Stimulated activated CD4-positive, alpha-beta T cell treated with anti-CD3 and anti-CD28 coated beads, Interleukin-4, amount 100 ng/mL, for 1 hour (primary cell): Measurements from ENCODE around the gene SYCP1.
"Not testable (repeated sequence)": the region's sequence is repeated elsewhere in the genome, so short reads cannot be mapped to it uniquely, and the experiment has no call there.

Experiments
- DNase-seq: peaks from one replicate; pipeline ENCODE4 v3.0.0-alpha.2; 2020

SYCP1 gene

GRCh38 chr1:114854693-114855320 lies at the start of gene SYCP1:
Gene SYCP1, plus strand, starts transcription at chr1:114854863. Its CDS starts 602 bp downstream, at chr1:114855465.
- no peak for DNase-seq

- DNase-seq: no peak
Measured at GRCh38 chr1:114819869-114820268, 34.8 kb upstream of the SYCP1 start.

- DNase-seq: no peak
Measured at GRCh38 chr1:114820392-114820791, 34.3 kb upstream of the SYCP1 start.

GRCh38 chr1:114821978-114822377 lies 32.7 kb upstream of the SYCP1 start:
- DNase-seq: no peak

- DNase-seq: no peak
Measured at GRCh38 chr1:114828251-114828650, 26.4 kb upstream of the SYCP1 start.

- DNase-seq: not testable (repeated sequence)
Measured at GRCh38 chr1:114830075-114830474, 24.6 kb upstream of the SYCP1 start.

- no peak for DNase-seq
Measured at GRCh38 chr1:114831276-114831994, 23.2 kb upstream of the SYCP1 start.

- no peak for DNase-seq
Measured at GRCh38 chr1:114832057-114832456, 22.6 kb upstream of the SYCP1 start.

- no peak for DNase-seq
Measured at GRCh38 chr1:114833421-114833820, 21.2 kb upstream of the SYCP1 start.

- no peak for DNase-seq
Measured at GRCh38 chr1:114844270-114844669, 10.4 kb upstream of the SYCP1 start.

- DNase-seq: no peak
Measured at GRCh38 chr1:114853584-114853983, 1.1 kb upstream of the SYCP1 start.

GRCh38 chr1:114861384-114861783 lies 6.7 kb downstream of the SYCP1 start:
- no peak for DNase-seq

GRCh38 chr1:114892194-114892918 lies 37.7 kb downstream of the SYCP1 start:
- DNase-seq: no peak

- no peak for DNase-seq
Measured at GRCh38 chr1:114896795-114897194, 42.1 kb downstream of the SYCP1 start.

GRCh38 chr1:114901814-114902213 lies 47.2 kb downstream of the SYCP1 start:
- DNase-seq: no peak

- DNase-seq: no peak
Measured at GRCh38 chr1:114902343-114902742, 47.7 kb downstream of the SYCP1 start.

- no peak for DNase-seq
Measured at GRCh38 chr1:114903480-114903879, 48.8 kb downstream of the SYCP1 start.

- not testable (repeated sequence) for DNase-seq
Measured at GRCh38 chr1:114915720-114916119, 61.1 kb downstream of the SYCP1 start.

GRCh38 chr1:114926607-114927006 lies 71.9 kb downstream of the SYCP1 start:
- DNase-seq: no peak

GRCh38 chr1:114927401-114927800 lies 72.7 kb downstream of the SYCP1 start:
- no peak for DNase-seq

GRCh38 chr1:114956570-114956969 lies 101.9 kb downstream of the SYCP1 start:
- no peak for DNase-seq

- no peak for DNase-seq
Measured at GRCh38 chr1:114959423-114959822, 104.8 kb downstream of the SYCP1 start.

GRCh38 chr1:114976891-114977290 lies 122.2 kb downstream of the SYCP1 start:
- DNase-seq: no peak
